ENCODE results near the gene CHDH.
A peak's percentile ranks its signal among the peaks of the same experiment; 100 is the strongest.

The CHDH gene

GRCh38 chr3:53850895-53851294 is 4.7 kb upstream of the CHDH start:
- DNase-seq, result no peak

DNA sequence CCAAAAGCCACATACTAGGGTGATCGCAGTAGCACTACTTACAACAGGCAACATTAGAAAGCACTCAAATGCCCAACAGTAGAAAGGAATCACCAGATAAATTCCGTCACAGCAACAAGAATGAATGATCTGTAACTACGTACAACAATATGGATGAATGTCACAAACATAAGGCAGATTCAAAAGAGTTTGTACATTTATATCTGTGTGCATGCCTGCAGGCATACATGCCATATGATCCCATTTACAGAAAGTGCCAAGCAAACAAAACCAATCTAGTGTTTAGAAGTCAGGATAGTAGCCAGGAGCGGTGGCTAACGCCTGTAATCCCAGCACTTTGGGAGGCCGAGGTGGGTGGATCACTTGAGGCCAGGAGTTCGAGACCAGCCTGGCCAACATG is 3.7 kb upstream of the CHDH start:
- no peak for DNase-seq

DNA sequence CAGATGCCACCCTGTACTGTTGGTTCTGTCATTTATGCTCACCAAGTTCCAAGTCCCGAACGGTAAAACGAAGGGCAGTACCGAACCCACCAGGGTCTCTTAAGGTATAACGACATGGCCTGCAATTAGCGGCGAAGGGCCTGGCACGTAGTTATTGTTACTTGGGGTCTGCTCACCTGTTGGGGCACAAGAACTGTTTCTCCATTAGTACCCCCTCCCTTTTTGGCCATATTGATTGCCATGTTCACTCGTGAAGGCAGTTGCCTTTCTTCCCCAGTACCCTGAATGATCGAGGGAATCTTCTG is 584 bp upstream of the CHDH start:
- DNase-seq, result no peak

- DNase-seq, result no peak
Observed at GRCh38 chr3:53845881-53846133, 412 bp downstream of the CHDH start.

- DNase-seq, result peak; percentile 59
Observed at GRCh38 chr3:53845103-53845880, 927 bp downstream of the CHDH start.

DNA sequence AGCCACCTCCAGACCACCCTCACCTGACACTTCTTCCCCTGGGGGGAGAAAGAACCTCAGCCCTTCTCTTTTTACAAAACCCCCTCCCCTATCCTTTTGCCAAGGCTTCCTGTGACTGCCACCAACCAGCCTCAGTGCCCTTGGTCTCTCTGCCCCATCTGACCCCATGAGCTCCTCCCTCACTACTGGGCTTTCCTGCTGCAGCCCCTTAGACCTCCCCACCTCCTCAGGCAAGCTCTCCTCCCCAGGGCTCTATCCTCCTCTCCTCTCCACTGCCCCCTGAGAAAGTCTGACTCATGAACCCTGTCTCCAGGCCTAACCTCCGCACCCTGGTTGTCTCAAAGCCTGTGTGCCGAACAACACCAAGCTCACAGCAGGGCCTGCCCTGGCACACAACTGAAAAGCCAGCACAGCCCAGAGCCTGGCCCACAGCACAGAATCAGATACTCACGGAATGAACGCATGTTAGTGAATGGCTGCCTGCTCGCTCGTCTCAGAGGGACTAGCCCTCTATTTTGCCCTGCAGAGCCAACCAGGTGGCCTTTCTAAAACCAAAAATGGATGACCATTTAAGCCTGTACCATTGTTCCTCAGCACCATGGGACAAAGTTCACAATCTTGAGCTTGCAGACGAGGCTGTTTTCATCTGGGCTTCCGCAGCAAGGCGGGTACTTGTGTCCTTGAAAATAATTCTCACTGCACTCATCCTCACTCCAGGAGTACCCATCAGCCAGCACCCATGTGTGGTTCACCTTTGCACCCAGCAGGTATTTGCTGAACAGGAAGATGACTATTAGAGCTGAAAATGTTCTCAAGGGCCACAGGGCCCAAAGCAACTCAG is 1.7 kb downstream of the CHDH start:
- peak; percentile 12 for DNase-seq

- peak; percentile 52 for DNase-seq
Observed at GRCh38 chr3:53843195-53844177, 2.7 kb downstream of the CHDH start.

DNA sequence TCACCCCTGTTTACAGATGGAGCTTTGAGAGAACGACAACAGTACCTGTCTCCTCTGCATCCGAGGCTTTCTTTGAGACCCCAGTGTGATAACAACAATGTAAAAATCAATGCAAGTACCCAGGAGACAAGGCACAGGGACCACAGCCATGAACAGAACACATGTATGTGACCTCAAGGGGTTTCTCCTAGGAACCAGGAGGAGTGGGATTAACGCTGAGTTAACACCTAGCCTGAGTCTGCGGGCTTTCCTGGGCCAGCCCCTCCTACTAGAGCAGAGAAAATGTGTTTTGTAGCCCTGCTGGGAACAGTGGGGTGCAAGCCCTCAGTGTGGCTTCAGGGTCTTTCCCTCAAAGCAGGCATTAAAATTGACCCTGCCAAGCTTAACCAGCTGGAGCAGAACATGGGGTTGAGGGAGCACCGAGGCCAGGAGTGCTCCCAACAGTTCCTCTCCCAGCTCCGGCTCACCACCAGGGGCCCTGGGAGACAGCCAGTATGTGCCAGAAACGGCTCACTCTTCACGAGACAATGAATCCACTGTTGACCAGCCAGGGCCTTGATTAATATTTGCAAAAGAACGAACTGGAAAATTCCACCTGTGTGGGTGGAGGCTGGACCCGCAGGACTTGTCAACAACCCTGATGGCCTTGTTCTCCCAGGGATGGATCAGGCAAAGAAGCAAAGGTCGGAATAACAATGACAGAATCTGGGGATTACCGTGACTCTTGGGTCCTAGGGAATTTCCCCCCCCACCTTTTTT is 3.6 kb downstream of the CHDH start:
- DNase-seq, result peak; percentile 80

- peak; percentile 38 for DNase-seq
Observed at GRCh38 chr3:53841296-53841695, 4.9 kb downstream of the CHDH start.

- no peak for DNase-seq
Observed at GRCh38 chr3:53837331-53837730, 8.9 kb downstream of the CHDH start.

DNA sequence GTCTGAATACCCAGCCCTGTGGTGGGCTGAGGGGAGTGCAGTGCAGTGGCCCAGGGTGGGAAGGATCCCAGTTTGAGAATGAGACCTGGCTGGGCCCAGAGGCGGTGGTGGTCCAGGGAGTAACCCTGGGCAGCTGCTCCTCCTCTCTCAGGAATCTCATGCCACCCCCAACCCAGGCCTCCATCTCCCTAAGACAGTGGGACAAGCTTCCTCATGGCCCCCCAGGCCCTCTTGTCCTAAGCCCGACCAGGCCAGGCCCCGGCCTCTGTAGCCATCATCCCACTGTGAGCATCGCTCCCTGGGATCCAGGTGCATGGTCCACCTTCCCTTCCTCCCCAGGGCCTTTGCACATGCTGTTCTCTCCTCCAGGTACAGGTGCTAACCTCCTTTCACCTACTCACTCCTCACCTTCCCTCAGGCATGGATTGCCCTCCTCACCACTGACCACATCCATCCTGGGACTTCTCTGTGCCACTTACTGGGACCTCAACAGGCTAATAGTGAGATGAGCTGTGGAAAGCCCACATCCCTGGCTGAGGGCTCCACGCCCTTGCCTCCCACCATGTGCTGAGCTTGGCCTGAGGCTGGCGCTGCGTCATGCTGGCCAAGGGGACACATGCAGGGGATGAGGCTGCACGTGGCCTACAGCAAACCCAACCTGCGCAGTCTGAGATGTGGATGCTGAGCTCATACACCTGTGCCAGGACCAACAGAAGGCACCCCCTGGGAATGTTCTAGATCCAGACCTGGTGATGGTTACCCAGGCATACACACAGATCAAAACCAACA is 9.9 kb downstream of the CHDH start:
- no peak for DNase-seq

DNA sequence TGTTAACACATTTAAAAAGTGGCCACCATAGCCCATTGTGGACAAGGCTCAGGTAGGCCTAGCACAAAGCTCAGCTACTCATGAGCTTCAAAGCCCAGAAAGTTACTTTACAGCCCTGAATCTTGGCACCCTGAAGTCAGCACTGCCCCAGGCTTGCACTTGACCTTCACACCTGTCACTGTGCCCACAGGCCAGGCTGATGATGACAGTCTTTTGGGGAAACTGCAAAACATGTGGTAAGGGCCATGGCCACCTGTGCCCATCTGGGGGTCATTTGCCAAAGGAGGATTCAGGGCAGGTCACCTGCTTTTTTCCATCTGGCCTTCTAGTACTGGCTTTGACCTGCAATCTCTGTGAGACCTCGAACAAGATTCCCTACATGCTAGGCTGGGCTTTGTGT is 11.0 kb downstream of the CHDH start:
- DNase-seq, result no peak

- no peak for DNase-seq
Observed at GRCh38 chr3:53834429-53835095, 11.7 kb downstream of the CHDH start.

DNA sequence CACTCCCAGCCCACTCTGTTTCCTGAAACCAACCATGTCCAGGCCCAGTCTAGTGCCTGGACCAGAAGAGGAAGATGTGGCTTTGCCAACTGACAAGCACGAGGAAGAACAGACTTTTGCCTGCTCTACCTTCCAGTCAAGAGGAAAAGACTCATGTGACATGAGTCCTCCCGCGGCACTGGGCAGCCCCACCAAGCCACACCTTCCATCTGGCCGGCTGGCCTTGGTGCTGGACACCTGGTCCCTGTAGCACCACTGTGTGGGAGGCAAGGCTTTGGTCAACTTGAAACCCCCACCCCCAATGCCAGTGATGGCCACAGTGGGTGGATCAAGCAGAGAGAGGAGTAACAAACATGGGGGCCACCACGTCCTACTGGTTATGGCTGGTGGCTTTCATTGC is 12.5 kb downstream of the CHDH start:
- no peak for DNase-seq

- no peak for DNase-seq
Observed at GRCh38 chr3:53833053-53833645, 13.1 kb downstream of the CHDH start.

DNA sequence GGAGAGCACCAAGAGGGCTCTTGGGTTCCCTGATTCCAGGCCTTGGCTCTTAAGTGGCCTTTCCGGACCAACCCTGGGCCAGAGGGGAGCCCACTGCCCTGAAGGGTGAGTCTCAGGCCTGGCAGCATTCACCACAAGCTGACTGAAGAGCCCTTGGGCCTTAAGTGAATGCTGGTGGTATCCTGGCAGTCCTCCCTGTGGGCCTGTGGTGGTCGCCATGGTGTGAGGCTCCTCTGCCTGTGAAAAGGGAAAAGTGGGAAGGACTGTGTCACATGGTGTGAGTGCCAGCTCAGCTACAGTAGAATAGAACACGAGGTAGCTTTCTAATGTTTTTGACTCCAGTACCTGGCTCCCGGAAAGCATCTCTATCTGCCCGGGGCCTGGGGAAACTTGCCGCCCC is 15.3 kb downstream of the CHDH start:
- no peak for DNase-seq

- no peak for DNase-seq
Observed at GRCh38 chr3:53829605-53830004, 16.6 kb downstream of the CHDH start.

GRCh38 chr3:53828581-53828980 is 17.6 kb downstream of the CHDH start:
- no peak for DNase-seq

- no peak for DNase-seq
Observed at GRCh38 chr3:53826048-53826447, 20.2 kb downstream of the CHDH start.

DNA sequence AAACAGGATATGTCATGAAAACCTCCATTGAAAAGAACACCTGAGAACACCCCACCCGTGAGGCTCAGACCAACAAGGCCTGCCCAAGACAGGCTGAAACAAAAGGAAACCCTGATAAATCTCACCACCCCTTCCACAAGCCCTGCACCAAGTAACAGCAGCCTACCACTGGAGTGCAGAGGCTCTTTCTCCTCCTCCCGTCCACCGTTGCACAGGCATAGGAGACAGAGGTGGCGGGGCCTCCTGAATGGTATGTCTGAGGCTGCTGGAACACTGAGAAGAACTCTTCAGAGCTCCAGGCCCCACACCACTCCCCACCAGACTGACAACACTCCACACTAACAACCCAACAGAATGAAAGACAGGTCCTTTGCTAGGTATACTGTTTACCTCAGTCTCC is 21.4 kb downstream of the CHDH start:
- DNase-seq, result no peak
